H9 (cell line): ENCODE results near the gene CDC42EP5. TPM values are rescaled to one million over a fixed set of nuclear protein-coding genes. Genes with fewer than 3 reads are reported as not detected.

ENCODE experiments used
- DNase-seq: peaks from one replicate; pipeline ENCODE4 v3.0.0-alpha.2; 2017
- H2AFZ ChIP-seq: one replicate; pipeline ENCODE4 v1.6.1; 2013; ENCODE audit warnings: mild to moderate bottlenecking, low read length, control low read depth, moderate library complexity
- H2AK5ac ChIP-seq: 2 replicates; pipeline ENCODE4 v1.6.1; 2013; ENCODE audit warnings: low read length, control low read depth, mixed read lengths; ENCODE audit not compliant: insufficient read length
- H2BK120ac ChIP-seq: one replicate; pipeline ENCODE4 v1.6.1; 2013; ENCODE audit warnings: low read depth, mild to moderate bottlenecking, low read length, control low read depth, inconsistent platforms; ENCODE audit not compliant: poor library complexity, severe bottlenecking
- H2BK12ac ChIP-seq: 2 replicates; pipeline ENCODE4 v1.6.1; 2013; ENCODE audit warnings: low read length, control low read depth, mixed read lengths, low read depth; ENCODE audit not compliant: insufficient read length
- H2BK15ac ChIP-seq: 2 replicates; pipeline ENCODE4 v1.6.1; 2013; ENCODE audit warnings: low read depth, low read length, control low read depth
- H2BK20ac ChIP-seq: one replicate; pipeline ENCODE4 v1.6.1; 2013; ENCODE audit warnings: low read depth, mild to moderate bottlenecking, low read length, control low read depth, inconsistent platforms; ENCODE audit not compliant: poor library complexity, severe bottlenecking
- H2BK5ac ChIP-seq: 2 replicates; pipeline ENCODE4 v1.6.1; 2013; ENCODE audit warnings: low read length, control low read depth, mixed read lengths; ENCODE audit not compliant: insufficient read length
- H3K14ac ChIP-seq: 2 replicates; pipeline ENCODE4 v1.6.1; 2013; ENCODE audit warnings: low read length, control low read depth; ENCODE audit not compliant: insufficient read depth
- H3K18ac ChIP-seq: 2 replicates; pipeline ENCODE4 v1.6.1; 2013; ENCODE audit warnings: low read depth, mild to moderate bottlenecking, mixed read lengths, low read length, control low read depth; ENCODE audit not compliant: insufficient read length
- H3K23ac ChIP-seq: 2 replicates; pipeline ENCODE4 v1.6.1; 2013; ENCODE audit warnings: low read length, control low read depth, mixed read lengths, low read depth; ENCODE audit not compliant: insufficient read length
- H3K23me2 ChIP-seq: 2 replicates; pipeline ENCODE4 v1.6.1; 2013; ENCODE audit warnings: low read depth, mild to moderate bottlenecking, mixed read lengths, low read length, control low read depth; ENCODE audit not compliant: insufficient read length, poor library complexity, severe bottlenecking
- H3K27ac ChIP-seq: 2 replicates; pipeline ENCODE4 v1.5.1; 2013; ENCODE audit warnings: low read length, control low read depth, mixed read lengths, low read depth; ENCODE audit not compliant: insufficient read length
- H3K27me3 ChIP-seq: 2 replicates; pipeline ENCODE4 v1.6.1; 2013; ENCODE audit warnings: low read length, control low read depth, inconsistent platforms; ENCODE audit not compliant: insufficient read depth
- H3K4ac ChIP-seq: 2 replicates; pipeline ENCODE4 v1.6.1; 2013; ENCODE audit warnings: low read depth, mild to moderate bottlenecking, control low read depth, inconsistent platforms, low read length, moderate library complexity
- H3K4me1 ChIP-seq: 2 replicates; pipeline ENCODE4 v1.6.1; 2013; ENCODE audit warnings: low read length, control low read depth, inconsistent platforms; ENCODE audit not compliant: insufficient read depth
- H3K4me2 ChIP-seq: 2 replicates; pipeline ENCODE4 v1.6.1; 2013; ENCODE audit warnings: low read length, control low read depth, mixed read lengths; ENCODE audit not compliant: insufficient read length, insufficient read depth
- H3K56ac ChIP-seq: 2 replicates; pipeline ENCODE4 v1.6.1; 2013; ENCODE audit warnings: low read depth, mild to moderate bottlenecking, mixed read lengths, low read length, control low read depth; ENCODE audit not compliant: insufficient read length
- H3K79me1 ChIP-seq: 2 replicates; pipeline ENCODE4 v1.6.1; 2013; ENCODE audit warnings: low read depth, mild to moderate bottlenecking, moderate library complexity, low read length, control low read depth, inconsistent platforms; ENCODE audit not compliant: insufficient read depth, poor library complexity, severe bottlenecking
- H3K79me2 ChIP-seq: 2 replicates; pipeline ENCODE4 v1.6.1; 2013; ENCODE audit warnings: low read length, control low read depth, inconsistent platforms; ENCODE audit not compliant: insufficient read depth
- H3K9ac ChIP-seq: 2 replicates; pipeline ENCODE4 v1.6.1; 2013; ENCODE audit warnings: low read length, control low read depth, mixed read lengths; ENCODE audit not compliant: insufficient read length; ENCODE audit errors: extremely low read depth
- H3K9me3 ChIP-seq: one replicate; pipeline ENCODE4 v1.6.1; 2013; ENCODE audit warnings: low read depth, low read length, inconsistent platforms; ENCODE audit not compliant: control insufficient read depth
- H3T11ph ChIP-seq: one replicate; pipeline ENCODE4 v1.6.1; 2013; ENCODE audit warnings: mild to moderate bottlenecking, low read length, control low read depth, inconsistent platforms
- H4K20me1 ChIP-seq: one replicate; pipeline ENCODE4 v1.6.1; 2013; ENCODE audit not compliant: control insufficient read depth, insufficient read length, insufficient read depth
- H4K5ac ChIP-seq: 2 replicates; pipeline ENCODE4 v1.6.1; 2013; ENCODE audit warnings: low read depth, mild to moderate bottlenecking, mixed read lengths, low read length, control low read depth; ENCODE audit not compliant: insufficient read length
- H4K8ac ChIP-seq: replicated peaks from 2 replicates; pipeline ENCODE4 v1.6.1; 2013; ENCODE audit warnings: low read length, control low read depth, mixed read lengths, low read depth; ENCODE audit not compliant: insufficient read length
- H4K91ac ChIP-seq: 2 replicates; pipeline ENCODE4 v1.6.1; 2013; ENCODE audit warnings: low read depth, mild to moderate bottlenecking, moderate library complexity, mixed read lengths, low read length, control low read depth; ENCODE audit not compliant: insufficient read length
- H3K27ac Mint-ChIP-seq, 3 experiments: 2 replicates in 2 of 3; 3 replicates in 1 of 3; pipeline ENCODE4 v1.8.0; 2020 to 2021; ENCODE audit warnings: mixed read lengths in 3 of 3, mild to moderate bottlenecking in 1 of 3, moderate library complexity in 1 of 3
- H3K27me3 Mint-ChIP-seq: 2 replicates; pipeline ENCODE4 v1.8.0; 2021; ENCODE audit warnings: low read depth, mild to moderate bottlenecking, moderate library complexity, mixed read lengths
- H3K36me3 Mint-ChIP-seq, 3 experiments: 2 replicates in 2 of 3; 3 replicates in 1 of 3; pipeline ENCODE4 v1.8.0; 2020 to 2021; ENCODE audit warnings: low read depth in 3 of 3, mixed read lengths in 3 of 3; ENCODE audit not compliant: insufficient read depth in 1 of 3
- H3K4me1 Mint-ChIP-seq, 2 experiments: 2 replicates each; pipeline ENCODE4 v1.8.0; 2020; ENCODE audit warnings: mixed read lengths in 2 of 2
- H3K4me3 Mint-ChIP-seq, 2 experiments: 2 replicates in 1 of 2; 3 replicates in 1 of 2; pipeline ENCODE4 v1.8.0; 2020 to 2021; ENCODE audit warnings: mild to moderate bottlenecking in 2 of 2, mixed read lengths in 2 of 2, moderate library complexity in 1 of 2
- H3K9me3 Mint-ChIP-seq, 2 experiments: 2 replicates in 1 of 2; 3 replicates in 1 of 2; pipeline ENCODE4 v1.8.0; 2020; ENCODE audit warnings: mild to moderate bottlenecking in 2 of 2, mixed read lengths in 2 of 2, moderate library complexity in 1 of 2
- WGBS: extraction: QIAGEN DNeasy Blood & Tissue Kit; methylation state at CpG from one replicate; pipeline ENCODE4 v1.1.7; 2013; ENCODE audit warnings: missing lambda C conversion rate, low lambda C conversion rate, mixed read lengths; ENCODE audit not compliant: insufficient read length; ENCODE audit errors: extremely low coverage; 5-methylcytosine and 5-hydroxymethylcytosine counted together
- total RNA-seq: library from RNA; stranded (reverse); gene quantifications from 2 replicates; pipeline ENCODE4 v1.2.1, GENCODE V29; 2021
- TF ChIP-seq, protein P1 (sequence below): fragments of 200-600 bp; sonication (generic); conservative IDR thresholded peaks from 3 replicates; pipeline ENCODE4 v1.8.0; 2021; ENCODE audit warnings: antibody characterized with exemption, mild to moderate bottlenecking

The CDC42EP5 gene
- total RNA-seq, 1 experiment from 2014 or later, result 1.6 TPM

DNA sequence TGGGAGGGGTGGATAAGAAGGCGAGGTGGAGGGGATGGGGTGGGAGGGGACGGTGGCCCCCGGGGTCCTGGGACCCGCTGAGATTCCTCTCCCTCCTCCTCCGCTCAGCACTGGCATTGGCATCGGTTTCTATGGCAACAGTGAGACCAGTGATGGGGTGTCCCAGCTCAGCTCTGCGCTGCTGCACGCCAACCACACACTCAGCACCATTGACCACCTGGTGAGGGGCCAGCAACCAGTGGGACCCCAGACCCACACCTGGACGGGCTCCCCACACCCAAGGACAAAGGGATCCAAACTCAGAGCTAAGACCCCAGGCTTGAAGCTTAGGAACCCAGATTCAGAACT lies 52.0 kb downstream of the CDC42EP5 start:
- Mint-ChIP-seq H3K36me3 (peaks cover 21 to 52% (median 46%) of the 10 kb centered on the region in 3 experiments; a peak in 6 of 7 replicates), H3K27ac (peak overlapping the region; percentile 76 to 91 (median 82)), H3K9me3 (peaks cover 0 to 2% of the 10 kb centered on the region in 2 experiments; a peak in 3 of 5 replicates), H3K27me3 (peaks cover 48% of the 10 kb centered on the region), H3K4me3 (peak overlapping the region; percentile 52 to 74), H3K4me1 (peaks cover 41 to 51% of the 10 kb centered on the region in 2 experiments)
- H3K79me2 ChIP-seq, result no peaks in the 10 kb centered on the region
- H2BK20ac ChIP-seq, result no peak overlapping the region
- no peak overlapping the region for H3K27ac ChIP-seq
- H4K20me1 ChIP-seq, result no peaks in the 10 kb centered on the region
- no peaks in the 10 kb centered on the region for H3K9me3 ChIP-seq
- peak overlapping the region; percentile 30 for H3K4me2 ChIP-seq
- WGBS, result no CpG with 5 or more reads among the region's 9 CpGs
- TF ChIP-seq, protein P1, sequence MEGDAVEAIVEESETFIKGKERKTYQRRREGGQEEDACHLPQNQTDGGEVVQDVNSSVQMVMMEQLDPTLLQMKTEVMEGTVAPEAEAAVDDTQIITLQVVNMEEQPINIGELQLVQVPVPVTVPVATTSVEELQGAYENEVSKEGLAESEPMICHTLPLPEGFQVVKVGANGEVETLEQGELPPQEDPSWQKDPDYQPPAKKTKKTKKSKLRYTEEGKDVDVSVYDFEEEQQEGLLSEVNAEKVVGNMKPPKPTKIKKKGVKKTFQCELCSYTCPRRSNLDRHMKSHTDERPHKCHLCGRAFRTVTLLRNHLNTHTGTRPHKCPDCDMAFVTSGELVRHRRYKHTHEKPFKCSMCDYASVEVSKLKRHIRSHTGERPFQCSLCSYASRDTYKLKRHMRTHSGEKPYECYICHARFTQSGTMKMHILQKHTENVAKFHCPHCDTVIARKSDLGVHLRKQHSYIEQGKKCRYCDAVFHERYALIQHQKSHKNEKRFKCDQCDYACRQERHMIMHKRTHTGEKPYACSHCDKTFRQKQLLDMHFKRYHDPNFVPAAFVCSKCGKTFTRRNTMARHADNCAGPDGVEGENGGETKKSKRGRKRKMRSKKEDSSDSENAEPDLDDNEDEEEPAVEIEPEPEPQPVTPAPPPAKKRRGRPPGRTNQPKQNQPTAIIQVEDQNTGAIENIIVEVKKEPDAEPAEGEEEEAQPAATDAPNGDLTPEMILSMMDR, result no peak
- H3K79me1 ChIP-seq, result no peaks in the 10 kb centered on the region
- DNase-seq, result no peak
- H2AFZ ChIP-seq, result no peak overlapping the region
- peaks cover 5% of the 10 kb centered on the region; the same call in 1 of the 2 replicates for H3K4me1 ChIP-seq
- H3K27me3 ChIP-seq, result peaks cover under 1% of the 10 kb centered on the region; the same call in 1 of the 2 replicates
- no peak overlapping the region for H4K91ac ChIP-seq
- H3K9ac ChIP-seq, result no peak overlapping the region
- H2BK5ac ChIP-seq, result no peak overlapping the region
- H3K23ac ChIP-seq, result no peak overlapping the region
- H2BK12ac ChIP-seq, result no peak overlapping the region
- no peak overlapping the region for H3K56ac ChIP-seq
- no peak overlapping the region for H2BK15ac ChIP-seq
- H4K8ac ChIP-seq, result no peak overlapping the region
- no peak overlapping the region for H3K4ac ChIP-seq
- no peak overlapping the region for H2AK5ac ChIP-seq
- H3T11ph ChIP-seq, result no peak overlapping the region
- H3K18ac ChIP-seq, result no peak overlapping the region
- H3K14ac ChIP-seq, result no peak overlapping the region
- H3K23me2 ChIP-seq, result peaks cover 7% of the 10 kb centered on the region
- no peak overlapping the region for H4K5ac ChIP-seq
- H2BK120ac ChIP-seq, result no peak overlapping the region
